AML-193 (cell line): Measurements from ENCODE around the gene RHBDF2.

ENCODE experiments used
- DNase-seq, 2 experiments: peaks; one replicate each; lab custom pipeline; 2025; lab: John Stamatoyannopoulos, UW

Gene RHBDF2

DNA sequence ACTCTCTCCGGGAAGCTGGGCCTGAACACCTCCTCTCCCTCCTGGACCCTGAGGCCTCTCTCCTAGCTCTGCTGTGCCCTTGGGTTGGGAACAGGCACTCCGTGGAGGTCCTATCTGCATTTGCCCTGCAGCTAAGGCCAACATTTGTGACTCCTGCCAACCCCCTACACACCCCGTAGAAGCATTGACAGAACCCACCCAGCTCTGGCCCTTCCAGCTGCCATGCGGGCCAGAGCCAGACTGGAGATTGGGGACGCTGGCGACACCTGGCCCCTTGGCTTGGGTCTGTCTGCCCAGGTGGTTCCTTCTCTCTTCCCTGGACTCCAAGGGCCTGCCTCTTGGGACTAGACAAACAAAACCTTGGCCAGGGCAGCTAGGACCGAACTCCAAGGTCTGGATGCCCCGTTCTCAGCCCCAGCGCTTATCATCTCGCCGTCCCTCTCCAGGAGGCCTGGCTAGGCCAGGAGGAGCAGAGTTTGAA is 644 bp upstream of the RHBDF2 start:
- DNase-seq = no peak

DNA sequence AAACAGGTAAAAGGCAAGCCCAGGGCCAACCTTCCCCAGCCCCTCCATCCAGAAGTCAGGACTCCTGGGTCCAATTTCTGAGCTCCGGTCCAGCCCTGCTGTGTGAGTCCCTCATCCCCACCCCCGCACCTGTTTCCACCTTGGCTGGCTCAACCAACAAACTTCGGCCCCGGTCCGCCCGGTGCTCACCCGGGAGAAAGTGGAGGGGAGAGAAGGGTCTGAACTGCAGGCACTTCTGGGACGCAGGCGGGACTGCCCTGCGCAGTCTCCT is 541 bp downstream of the RHBDF2 start:
- DNase-seq = peak in 1 of 2 experiments; percentile 30

DNA sequence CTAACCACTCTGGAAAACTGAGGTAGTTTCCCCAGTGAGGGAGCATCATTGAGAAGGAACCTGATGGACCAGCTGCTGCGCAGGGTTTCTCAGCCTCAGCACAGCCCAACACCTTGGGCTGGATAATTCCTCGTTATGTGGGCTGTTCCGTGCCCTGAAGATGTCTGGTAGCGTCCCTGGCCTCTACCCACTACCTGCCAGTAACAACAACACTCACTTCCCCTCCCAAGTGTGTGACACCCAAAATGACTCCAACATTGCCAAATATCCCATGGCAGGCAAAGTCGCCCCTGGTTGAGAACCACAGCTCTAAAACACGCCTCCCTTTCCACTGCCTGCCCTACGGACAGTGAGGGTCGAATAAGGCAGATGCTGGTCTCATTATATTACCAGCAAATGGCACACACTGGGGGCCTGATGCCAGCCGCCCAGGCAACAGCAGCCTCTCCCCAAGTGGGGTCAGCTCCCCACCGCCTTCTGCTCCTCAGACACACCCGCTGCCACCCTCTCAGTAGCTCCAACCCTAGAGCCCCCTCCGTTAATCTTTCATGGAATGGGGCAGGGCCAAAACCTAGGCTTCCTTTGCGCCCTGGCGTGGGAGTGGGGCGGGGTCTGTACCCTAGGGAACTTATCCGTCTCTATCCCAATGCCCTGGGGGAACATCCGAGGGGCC is 1.0 kb downstream of the RHBDF2 start:
- DNase-seq = peak; percentile 54 to 71

DNA sequence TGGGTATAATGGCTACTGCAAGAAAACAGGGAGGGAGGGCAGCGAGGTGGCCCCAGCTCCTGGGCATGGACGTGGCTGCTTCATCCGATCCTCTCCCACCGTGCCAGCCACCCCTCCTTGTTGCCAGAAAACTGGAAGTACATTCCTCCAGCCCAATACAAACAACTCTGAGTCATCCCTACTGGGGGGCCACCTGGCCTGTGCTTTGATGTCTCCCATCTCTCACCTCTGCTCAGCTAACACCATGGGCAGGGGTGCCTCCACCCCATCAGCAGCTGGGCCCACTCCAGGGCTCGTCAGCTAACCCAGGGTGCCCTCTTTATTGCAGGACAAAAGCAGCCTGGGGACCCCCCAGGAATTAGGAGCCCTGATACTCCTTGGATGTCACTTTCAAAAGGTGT is 2.0 kb downstream of the RHBDF2 start:
- DNase-seq = no peak

DNA sequence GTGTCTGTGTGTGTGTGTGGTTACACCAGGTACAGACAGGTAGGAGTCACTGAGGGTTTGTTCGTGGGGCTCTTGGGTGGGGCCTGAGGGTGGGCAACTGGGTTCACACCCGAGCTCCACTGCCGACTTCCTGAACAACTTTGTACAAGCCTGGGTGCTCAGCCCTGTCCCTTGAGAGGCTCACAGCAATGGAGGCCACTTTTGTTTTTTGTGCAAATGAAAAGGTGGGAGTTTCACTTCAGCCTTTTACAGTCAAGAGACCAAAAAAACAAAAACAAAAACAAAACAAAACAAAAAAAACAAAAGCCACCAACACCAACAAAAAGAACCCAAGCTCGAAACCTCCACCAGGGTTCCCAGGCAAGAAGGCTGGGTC is 2.4 kb downstream of the RHBDF2 start:
- DNase-seq = no peak

DNA sequence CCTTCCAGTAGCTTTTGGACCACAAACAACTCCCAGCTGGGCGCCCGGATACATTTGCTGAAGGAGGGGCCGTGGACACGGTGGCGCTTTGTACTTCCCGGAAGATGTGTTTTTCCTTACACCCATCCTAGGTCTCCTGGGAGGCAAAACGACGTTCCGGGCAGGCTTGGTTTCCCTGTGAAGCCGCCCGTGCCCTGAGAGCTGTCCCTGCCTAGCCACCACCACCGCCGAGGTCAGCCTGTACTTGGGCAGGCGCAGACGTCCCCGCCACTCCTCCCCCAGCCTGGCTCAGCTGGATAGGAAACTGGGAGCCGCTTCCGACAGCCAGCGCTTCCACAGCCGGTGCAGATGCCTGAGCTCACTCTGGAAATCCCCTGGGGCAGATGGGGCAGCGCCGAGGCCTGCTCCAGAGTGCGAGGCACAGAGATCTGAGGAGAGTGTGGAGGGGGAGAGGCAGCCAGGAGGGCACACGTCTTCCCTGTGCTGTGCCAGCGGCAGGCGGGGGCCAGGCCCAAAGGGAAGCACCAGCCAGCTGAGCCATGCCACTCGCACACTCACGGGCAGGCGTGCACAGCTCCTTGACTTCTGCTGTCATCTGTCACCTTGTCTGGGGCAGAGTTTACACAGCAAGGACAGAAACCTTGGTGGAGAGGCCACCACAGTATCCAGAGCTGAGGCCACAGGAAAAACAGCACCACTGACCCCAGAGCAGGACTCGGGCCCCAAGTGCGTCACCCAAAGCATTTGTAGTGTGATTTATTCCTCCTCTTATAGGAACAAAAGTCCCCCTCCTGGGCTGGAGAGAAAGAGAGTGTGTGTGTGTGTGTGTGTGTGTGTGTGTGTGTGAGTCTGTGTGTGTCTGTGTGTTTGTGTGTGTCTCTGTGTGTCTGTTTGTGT is 3.0 kb downstream of the RHBDF2 start:
- no peak for DNase-seq

DNA sequence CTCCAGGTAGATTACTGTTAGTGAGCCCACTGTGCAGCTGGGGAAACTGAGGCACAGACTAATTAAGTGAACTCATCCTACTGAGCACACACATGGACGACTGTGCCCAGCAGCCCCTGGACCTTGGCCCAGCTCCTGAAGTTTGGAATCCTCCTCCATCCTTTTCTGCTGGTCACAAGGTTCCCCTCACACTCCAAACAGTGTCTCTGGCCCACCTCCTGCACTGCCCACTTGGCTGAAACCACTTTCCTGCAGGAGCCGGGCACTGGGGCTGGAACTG is 3.6 kb downstream of the RHBDF2 start:
- no peak for DNase-seq

DNA sequence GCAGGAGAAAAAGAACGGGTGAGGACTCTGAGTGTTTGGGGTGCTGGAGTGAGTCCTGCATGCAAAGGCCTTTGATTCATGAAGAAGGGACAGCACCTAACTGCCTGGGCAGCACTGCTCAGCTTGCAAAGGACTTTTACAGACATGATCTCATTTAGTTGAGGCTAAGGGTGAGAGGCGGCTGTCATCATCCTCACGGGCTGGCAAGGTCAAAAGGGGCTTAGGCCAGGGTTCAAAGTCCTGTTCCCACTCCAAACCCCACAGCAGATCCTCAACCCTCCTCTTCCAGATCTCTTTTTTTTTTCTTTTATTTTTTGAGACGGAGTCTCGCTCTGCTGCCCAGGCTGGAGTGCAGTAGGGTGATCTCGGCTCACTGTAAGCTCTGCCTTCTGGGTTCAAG is 4.8 kb downstream of the RHBDF2 start:
- DNase-seq = no peak

DNA sequence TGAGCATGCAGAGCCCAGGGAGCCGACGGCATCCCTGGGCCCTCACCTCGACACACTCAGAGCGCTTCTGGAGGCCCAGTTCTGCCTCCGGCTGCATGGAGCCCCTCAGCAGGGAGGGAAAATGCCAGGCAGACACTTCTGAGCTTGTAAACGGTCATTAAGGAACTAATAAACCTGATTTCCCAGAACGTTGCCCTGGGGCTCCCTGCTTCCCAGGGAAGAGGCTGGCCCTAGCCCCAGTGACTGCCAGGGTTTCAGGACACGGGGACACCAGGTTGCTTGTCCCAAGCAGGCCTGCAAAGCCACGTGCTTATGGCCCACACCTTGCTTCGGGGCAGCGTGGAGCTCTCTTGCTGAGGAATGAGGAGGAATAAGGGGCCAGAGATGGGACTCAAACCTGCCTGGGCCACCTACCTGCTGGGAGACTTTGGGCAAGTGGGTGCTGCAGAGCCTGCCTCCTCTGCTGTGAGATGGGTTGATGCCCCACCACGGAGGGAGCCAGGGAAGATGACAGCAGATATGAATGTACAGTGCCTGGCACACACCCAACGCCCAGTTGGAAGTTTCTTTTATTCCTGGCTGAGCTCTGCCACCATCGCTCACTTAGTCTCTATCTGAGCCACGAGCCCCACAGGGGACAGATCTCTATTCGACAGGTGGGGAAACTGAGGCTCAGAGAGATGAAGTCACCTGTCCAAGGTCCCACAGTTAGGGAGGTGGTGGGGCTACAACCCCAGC is 5.4 kb downstream of the RHBDF2 start:
- no peak for DNase-seq

DNA sequence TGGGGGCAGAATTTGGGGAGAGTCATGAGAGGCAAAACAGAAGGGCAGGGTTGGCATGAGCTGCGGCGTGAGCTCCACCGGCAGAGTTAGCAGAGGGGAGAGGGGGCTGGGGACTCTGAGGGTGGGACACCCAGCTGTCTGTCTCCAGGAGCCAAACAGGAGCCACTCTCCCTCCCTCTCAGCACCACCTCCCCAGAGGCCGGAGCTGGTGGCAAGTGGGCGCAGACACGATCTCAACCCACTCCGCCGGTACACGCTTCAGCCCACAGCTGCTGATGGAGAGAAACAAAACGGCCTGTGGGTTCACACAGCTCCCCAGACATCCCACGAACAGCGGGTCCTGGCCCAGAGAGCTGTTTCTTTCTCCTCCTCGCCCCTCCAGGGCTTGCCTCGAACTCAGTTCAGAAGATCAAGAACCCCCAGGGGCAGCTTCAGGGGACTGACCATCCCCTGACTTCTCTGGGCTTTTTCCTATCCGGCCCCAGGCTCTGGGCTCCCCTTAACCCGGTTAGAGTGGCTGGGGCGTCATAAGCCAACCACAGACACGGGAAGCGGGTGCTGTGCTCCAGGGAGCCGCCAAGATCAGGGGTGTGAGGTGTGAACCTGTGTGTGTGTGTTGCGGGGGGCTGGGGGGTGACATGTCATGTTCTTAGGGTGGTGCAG is 7.6 kb downstream of the RHBDF2 start:
- no peak for DNase-seq

DNA sequence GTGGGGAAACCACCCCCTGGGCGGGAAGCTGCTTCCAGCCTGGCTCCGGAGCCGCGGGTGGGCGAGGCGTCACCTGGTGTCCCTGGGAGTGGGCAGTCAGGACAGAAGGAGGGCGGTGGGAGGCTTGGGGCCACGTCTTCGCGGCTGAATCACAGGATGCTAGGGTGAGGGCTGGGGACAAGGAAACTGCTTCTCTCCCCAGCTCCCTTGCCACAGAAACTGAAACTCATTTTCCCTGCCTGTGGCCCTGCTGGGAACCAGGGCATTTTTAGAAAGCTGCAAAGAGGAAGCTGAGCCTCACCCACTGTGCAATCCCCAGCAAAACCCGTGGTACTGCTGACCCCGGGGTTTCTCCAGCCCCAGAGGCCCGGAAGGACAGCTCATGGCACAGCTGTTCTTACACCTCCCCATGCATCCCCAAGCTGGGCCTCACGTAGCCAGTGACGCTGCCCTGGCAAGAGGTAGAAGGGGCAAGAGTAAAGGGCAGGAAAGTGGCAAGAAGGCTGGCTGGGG is 8.2 kb downstream of the RHBDF2 start:
- DNase-seq = peak; percentile 91 to 96

DNA sequence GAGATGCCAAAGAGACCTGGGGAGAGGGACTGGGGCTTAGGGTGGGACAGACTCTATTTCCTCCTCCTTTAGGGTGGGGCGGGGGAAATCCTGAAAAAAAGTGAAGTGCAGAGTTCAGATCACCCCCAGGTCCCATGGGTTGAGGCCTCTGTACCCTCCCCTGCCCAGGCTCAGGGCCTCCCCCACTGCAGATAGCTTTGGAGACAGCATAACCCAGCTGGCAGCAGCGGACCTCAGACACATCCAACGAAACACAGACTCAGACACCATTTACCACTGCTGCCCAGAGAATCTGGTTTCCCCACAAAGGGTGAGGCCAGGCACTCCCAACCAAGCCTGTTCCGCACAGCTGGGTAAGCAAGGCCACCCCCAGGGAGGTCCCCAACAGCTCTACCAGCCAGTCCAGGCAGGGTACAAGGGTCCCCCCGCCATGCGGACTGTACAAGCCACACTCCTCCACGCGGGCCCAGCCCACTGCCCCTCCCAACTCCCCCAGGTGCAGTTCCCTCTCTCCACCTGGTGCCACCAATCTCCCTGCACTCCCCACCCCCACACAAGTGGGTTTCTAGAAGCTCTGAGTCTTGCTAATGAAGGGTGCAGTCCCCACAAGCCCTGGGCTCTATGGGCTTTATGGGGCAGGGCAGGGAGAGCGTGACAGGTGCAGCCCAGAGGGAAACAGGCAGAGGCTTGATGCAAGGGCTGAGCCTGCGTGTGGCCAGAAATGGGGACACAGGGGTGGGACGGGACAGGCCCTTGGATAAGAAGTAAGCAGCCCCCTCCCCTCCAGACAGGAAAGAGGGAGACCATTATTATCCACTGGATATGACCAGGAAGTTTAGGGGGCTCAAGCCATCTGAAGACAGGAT is 8.9 kb downstream of the RHBDF2 start:
- DNase-seq = no peak

DNA sequence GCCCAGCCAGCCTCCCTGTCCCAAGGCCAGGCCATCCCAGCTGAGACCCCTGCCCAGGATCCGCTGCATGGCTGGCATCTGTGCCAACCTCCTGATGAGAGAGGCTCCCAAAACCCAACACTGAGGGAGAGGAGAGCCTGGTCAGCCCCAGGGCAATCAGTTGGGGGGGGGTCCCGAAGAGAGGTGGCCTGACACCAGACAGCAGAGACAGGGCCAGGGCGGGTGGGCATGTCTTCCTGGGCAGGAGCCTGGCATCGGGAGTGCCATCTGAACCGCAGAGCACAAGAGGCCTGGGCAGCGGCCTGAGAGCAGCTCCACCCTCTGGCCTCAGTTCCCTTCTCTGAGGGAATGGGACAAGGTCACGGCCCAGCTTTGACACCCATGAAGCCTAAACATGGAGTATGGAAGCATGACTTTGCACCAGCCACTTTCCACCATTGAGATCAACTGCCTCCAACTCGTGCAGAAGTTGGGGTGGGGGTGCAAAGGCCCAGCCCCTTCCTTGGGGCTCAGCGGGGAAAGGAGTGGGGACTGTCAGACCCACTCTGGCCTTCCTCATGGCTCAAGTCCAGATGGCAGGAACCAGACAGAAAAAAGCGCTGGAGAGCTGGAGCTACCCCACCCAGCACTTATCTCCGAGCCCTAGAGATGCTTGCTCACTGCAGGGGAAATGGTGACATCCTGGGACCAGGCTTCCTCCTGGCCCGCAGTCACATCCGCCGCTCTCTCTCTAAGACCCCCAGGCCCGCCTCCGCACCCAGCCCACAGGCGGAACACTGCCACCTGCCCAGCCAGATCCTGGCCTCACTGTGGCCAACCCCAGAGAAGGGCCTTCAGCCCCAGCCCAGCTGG is 9.7 kb downstream of the RHBDF2 start:
- DNase-seq = no peak

DNA sequence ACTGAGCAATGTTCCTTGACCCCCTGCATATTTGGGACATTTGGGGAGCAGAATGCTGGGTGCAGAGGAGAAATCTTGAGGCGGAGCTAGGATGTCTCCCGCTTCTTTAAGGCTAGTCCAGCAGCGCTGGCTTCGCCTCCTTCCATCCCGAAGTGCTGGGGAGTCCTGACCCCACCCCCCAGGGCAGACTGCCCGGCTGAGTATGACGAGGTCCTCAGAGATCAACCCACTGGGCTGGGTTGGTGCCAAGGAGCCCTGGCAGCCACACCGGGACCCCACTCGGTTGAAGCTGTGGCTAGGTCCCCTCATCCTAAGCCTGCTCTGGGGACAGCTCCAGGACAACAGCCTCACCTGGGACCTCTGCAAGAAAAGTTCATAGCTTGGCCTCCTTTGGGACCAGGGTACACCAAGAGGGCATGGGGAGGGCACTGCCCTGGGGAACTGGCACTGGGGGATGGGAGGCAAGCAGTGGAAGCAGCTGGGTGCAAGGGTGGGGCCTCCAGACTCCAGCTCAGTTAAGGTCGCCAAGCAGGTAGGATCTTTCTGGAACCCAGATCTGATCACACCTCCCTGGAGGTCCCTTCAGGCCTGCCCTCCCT is 11.0 kb downstream of the RHBDF2 start:
- no peak for DNase-seq

DNA sequence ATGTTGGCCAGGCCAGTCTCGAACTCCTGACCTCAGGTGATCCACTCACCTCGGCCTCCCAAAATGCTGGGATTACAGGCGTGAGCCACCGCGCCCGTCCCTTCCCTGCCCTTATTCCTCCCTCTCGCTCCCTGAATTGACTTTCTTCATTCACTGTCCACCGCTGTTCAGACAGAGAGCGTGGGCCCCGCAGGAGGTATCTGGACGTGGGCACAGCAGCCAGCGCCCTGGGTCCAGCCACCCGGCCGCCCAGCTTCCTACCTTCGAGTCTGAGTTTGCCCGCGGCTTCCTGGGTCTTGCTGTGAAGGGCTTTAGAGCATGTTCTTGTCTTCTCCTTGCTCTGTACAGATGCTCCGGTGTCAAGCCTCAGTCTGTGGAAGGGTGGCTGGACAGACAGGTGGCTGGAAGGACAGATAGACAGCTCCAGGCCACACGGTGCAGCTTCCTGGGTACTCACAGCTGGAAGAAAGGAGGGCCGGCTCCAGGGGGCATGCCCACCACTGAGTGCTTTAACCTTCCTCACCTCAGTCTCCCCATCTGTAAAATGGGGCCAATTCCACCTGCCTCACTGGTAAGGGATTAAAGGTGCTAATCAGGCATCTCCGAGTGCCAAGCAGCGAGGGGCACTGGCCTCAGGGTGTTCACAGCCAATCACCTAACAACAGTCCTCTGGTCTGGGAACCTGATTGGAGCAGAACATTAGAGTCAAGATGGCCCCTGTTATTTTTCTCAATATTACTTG is 13.6 kb downstream of the RHBDF2 start:
- DNase-seq = no peak

DNA sequence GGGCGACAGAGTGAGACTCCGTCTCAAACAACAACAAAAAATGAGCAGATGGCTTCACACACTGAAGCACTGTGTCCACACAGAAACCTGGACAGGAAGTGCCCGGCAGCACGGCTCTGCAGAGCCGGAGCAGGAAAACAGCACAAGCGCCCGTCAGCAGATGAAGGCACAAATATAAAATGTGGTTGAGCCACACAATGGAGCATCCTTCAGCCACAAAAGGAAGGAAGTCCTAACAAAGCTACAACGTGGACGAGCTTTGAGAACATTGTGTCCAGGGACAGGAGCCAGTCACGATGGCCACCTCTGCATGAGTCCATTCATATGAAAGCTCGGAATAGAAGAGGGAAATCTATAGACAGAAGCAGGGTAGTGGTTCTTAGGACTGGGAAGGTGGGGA is 15.7 kb downstream of the RHBDF2 start:
- DNase-seq = no peak

DNA sequence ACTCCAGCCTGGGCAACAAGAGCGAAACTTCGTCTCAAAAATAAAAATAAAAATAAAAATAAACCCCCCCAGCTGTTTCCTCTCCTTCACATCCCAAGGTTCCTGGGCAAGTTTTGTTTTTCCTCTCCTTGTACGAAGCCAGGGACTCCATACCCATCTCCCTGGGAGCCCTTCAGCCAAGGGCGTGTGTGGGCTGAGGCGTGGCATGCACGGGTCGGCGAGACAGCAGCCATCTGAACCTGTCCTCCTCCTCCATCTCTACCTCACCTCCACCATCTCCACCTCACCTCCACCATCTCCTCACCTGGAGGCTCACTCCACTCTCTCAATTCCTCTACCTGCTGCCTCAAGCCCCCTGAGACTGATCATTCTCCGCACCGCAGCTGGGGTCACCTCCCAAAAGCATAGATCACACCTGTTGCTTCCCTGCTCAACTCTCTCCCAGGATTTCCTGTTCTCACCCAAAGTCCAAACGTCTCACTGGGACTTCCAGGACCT is 16.9 kb downstream of the RHBDF2 start:
- no peak for DNase-seq

DNA sequence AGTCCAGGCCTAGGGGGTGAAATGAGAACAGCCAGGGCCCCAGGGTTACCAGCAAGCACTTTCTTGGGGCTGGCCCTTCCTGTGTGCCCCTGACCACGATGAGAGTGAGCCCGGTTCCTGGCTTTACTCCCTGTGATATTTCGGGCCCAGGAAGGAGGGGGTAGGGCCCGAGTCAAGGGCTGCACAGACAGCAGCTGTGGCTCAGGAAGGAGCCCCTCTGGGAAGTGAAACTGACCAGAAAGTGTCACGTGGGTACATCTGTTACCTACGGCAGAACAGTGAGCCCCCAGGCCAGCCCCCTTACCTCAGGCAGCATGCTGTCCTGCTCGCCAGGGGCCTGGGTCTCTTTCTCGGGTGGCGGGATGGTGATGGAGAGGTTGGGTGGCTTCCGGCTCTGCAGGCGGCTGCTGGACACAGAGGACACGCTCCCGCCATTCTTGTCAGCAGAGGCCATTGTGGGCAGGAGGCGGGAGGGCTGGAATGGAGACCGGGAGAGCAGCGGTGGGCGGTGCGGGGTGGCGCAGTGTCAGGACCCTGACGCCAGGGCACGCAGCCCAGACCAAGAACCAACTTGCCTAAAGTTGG is 20.1 kb downstream of the RHBDF2 start:
- no peak for DNase-seq

DNA sequence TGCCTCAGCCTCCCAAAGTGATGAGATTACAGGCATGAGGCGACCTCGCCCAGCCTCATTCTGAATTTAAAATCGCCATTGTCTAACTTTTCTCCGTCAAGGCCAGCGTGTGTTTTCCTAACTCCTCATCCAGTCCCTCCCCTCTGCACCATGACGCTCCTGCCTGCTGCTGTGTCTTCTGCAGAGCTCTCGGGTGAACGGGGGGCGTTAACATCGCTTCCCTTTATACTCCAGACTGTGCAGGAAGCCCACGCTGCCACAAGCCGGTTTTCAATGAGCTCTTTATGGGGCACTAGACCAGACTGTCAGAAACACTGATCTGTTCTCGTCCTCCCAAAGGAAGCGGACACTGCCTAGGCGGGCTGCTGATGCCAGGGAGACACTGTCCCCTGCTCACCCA is 20.6 kb downstream of the RHBDF2 start:
- no peak for DNase-seq
